ENCODE data around the gene UBE2C.

UBE2C gene

DNA sequence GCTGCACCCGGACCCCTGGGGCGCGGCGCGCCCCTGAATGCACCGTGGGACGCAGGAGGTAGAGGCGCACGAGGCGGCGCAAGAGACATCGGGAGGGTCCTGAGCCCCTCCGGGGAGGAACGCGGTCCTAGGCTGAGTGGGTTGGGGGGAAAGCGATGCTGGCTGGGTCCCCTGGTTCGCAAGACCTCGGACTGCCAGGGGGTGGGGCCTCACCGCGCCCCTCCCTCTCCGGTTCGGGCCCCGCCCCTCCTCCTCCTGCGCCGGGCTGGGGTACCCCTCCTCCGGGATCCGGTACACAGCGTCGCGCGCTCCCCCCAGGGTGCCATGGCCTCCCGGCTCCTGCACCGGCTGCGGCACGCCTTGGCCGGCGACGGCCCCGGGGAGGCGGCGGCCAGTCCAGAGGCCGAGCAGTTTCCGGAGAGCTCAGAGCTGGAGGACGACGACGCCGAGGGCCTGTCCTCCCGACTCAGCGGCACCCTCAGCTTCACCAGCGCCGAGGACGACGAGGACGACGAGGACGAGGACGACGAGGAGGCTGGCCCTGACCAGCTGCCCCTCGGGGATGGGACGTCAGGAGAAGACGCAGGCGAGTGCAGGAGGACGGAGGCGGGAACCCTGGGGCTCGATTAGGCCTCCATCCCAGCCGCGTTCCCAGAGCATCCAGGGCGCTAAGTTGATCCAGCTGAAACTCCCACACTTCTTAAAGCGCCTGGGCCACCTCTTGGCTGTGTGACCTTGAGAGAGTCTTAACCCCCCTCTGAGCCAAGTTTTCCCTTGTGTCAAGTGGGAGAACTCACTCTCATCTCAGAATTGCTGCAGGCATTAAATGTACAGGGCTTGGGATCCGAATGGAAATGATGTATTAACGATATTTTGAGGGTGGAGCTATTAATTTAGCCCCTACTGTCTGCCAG, 21.7 kb downstream of the UBE2C start:
- peak; percentile 61 for DNase-seq

DNA sequence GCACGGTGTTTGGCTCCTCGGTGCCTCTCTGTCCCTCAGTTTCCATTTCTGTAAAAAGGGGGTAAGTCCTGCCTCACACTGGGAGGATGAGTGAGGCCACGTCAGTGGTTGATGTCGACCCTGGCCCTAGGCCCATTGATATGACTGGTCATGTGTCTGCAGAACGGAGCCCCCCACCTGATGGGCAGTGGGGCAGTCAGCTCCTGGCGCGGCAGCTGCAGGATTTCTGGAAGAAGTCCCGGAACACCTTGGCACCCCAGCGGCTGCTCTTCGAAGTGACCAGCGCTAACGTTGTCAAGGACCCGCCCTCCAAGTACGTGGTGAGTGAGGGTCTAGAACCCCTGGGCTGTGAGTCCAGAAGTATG, 22.3 kb downstream of the UBE2C start:
- no peak for DNase-seq

DNA sequence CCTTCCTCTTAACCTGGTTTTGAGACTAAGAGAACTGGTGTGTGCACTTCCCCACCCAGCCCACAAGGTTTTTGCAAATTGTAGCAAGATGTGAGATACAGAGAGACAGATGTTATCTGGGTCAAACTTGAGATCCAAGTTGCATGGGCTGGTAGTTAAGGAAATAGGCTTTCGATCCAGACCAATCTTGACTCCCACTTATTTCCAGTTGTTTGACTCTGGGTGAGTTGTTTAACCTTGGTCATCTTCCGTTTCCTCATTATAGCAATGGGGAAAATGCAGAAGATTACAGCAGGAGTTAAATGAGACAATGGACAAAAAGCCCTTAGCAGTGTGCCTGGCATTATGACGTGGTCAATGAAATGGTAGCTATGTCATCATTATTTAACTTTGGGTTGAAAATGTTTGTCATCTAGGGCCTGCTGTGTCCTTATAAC, 22.9 kb downstream of the UBE2C start:
- DNase-seq: no peak

DNA sequence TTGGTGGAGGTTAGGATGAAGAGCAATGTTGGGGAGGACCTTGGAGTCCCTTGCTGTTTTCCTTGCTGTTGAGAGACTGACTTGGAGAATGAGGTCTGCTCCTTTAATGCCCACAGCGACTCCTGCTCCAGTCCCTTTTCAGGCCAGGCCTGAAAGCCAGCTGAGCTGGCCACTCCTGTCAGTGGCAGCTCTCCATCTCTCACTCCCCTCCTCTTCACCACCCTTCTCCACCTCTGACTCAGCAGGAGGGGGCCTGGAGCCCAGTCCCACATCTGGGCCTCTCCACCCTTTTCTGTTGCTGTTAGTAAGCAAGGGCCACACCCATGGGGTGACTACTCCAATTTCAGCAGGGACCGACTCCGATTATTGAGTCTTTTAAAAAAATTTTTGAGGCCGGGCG, 23.4 kb downstream of the UBE2C start:
- DNase-seq: no peak

DNA sequence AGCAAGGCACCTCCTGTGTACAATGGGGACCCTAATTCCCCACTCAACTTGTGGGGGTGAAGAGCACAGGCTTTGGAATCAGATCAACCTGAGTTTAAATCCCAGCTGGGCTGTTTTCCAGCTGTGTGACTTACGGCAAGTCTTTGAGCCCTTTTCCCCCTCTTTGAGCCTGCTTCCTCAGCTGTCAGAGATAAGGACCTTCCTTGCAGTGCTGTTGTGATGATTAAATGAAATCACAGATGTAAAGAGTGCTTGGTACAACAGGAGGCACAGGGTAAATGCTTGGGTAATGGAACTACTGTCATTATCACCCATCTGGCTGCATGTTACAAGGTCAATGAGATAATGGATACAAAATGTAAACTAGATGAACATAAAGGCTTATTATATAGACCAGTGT, 24.4 kb downstream of the UBE2C start:
- no peak for DNase-seq

DNA sequence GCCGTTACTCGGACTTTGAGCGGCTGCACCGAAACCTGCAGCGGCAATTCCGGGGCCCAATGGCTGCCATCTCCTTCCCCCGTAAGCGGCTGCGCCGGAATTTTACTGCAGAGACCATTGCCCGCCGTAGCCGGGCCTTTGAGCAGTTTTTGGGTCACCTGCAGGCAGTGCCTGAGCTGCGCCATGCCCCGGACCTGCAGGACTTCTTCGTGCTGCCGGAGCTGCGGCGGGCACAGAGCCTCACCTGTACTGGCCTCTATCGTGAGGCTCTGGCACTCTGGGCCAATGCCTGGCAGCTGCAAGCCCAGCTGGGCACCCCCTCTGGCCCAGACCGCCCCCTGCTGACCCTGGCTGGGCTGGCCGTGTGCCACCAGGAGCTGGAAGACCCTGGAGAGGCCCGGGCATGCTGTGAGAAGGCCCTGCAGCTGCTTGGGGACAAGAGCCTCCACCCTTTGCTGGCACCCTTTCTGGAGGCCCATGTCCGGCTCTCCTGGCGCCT, 28.3 kb downstream of the UBE2C start:
- no peak for DNase-seq

DNA sequence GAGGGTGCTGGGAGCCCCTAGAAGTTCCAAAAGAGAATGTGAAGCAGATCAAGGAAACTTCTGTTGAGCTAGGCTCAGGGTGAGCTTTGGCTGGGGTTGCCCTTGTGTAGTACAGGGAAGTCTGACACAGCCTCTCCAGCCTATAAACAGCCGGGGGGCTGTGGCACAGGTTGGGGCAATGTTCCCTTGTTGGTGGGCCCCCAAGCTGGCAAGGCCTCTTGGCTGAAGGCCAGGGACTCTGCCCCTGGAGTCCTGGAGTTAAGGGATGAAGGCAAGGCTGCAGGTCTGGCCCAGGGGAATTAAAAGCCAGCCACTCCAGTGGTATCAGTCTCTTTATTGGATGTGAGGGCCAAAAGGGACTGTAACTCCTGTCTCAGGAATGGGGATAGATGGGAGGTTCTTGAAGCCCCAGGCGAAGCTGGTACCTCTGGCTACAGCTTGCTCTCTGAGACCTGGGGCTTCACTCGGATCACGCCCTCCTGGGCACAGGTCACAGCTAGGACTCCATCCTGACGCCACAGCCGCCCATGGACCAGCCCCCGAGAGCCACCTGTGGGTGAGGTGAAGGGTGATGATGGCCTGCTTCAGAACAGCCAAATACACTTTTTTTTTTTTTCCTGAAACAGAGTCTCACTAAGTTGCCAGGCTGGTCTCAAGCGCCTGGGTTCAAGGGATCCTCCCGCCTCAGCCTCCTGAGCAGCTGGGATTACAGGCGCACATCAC, 29.1 kb downstream of the UBE2C start:
- DNase-seq: no peak

DNA sequence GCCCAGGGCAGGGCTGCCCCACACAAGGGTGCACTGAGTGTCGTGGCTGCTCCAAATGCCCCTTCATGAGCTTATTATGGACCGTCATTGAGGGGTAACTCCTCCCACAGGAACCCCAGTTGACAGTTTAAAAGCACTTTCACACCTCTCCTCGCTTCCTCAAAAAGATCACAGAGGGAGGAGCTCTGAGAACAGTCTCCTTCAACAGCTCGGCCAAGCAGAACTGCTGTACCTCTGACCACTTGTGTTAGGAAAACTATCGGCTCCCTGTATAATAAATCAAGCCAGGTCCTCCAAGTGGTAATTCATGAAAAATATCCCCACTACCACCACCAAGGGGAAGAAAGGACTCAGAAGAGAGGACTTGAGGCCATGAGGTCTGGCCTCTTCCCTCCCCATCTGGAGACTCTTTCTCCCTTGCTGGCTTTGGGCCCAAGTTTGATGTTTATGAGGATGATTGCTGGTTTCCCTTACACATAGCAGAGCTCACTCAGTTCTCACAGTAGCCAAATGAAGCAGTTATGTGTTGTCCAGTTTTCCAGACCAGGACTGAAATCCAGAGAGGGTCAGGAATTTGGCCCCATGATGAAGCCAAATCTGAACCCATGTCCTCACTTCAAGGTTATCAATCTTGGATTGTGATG, 29.8 kb downstream of the UBE2C start:
- no peak for DNase-seq

DNA sequence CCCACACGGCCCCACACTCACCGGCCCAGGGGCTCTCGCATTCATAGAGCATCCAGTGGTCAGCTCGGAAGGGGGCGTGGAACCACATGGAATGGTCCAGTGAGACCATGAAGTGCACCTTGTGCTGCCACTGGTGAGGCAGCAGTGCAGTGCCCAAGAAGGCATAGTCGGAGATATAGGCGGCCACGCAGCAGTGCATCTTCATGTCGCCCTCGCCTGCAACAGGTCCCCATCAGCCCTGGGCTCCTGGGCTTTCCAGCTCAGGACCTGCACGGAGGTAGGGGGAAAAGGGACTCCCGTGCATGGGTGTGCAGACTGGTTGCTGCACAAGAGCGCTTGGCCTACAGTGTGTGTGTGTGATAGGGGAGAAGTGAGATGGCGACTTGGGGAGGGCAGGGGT, 31.1 kb downstream of the UBE2C start:
- DNase-seq: no peak

DNA sequence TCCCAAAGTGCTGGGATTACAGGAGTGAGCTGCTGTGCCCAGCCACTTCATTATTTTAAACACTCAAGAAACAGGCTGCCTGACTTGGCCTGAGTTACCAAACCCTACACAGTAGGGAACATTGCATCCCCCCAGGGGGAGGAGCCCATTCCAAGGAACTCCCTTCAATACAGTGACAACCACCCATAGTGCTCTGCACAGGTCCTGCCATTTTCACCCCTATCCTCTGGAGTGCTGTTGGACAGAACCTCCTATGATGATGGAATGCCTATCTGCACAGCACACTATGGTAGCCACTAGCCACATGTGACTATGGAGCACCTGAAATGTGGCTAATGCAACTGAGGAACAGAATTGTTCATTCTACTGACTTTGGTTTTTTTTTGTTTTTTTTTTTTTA, 33.0 kb downstream of the UBE2C start:
- no peak for DNase-seq

DNA sequence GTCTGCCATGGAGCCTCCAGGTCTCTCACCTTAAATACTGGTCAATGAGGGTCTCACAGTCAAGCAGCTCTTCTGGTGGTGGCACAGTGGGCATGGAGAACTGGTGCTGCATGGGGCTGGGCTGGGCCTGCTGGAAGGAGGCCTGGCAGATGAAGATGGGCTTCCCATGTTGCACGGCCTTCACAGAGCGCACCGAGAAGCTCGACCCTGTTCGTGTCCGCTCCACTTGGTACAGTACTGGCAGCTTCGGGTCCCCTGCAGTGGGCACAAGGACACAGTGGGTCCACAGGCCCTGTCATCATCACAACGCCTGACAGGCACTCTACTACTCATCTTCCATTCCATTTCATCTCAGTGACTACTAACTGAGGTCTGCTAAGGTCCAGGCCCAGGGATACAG, 36.0 kb downstream of the UBE2C start:
- DNase-seq: no peak

DNA sequence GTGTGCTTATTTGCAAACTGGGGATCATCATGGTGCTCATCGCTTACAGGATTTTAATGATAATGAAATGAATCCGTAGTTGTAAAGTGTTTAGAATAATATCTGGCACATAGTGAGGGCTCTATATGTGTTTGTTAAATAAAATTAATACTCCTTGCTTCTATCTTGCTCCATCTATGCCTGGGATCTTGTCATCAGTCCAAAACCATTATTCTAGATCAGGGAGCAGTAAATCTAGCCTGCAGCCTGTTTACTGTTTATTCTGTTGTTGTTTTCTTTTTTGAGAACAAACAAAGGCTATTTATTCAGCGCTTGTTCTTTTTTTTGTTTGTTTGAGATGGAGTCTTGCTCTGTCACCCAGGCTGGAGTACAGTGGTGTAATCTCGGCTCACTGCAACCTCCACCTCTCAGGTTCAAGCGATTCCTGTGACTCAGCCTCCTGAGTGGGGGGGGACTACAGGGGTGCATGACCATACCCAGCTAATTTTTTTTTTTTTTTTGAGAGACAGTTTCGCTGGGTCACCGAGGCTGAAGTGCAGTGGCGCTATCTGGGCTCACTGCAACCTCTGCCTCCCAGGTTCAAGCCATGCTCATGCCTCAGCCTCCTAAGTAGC, 36.6 kb downstream of the UBE2C start:
- DNase-seq: no peak

DNA sequence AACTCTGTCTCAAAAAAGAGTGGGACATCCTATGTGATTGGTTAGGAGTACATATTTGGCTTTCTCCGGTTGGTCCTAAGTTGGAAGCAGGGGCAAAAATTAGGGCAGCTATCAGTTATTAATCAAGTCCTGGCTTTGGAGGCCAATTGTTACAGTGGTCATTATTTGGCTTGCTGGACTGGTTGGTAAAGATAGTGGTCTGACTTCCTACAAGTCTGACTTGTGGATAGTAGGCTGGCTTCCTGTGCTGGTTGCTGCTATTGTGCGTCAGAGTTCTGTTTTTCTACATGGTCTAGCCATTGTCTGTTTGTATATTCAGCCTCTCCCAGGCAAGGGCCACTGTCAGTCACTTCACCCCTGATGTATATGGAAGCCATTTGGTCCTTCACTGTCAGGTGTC, 37.8 kb downstream of the UBE2C start:
- no peak for DNase-seq

DNA sequence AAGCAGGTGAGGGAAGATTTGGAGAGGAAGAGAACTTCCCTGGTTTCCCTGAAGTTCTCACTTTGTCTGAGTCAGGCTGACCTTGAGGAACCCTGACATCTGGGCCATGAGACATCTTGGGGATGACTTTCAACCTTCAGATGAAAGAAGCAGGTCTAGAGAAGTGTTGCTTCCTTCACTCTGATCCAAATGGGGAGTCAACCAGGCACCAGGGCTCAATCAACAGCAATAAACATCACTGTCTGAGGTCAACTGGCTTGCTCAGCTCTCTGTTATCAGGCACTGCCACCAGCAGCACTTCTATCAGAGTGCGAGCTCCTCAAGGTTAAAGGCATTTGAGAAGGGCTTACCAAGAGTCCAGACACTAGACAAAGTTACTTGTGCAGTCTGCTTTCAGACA, 38.5 kb downstream of the UBE2C start:
- no peak for DNase-seq

DNA sequence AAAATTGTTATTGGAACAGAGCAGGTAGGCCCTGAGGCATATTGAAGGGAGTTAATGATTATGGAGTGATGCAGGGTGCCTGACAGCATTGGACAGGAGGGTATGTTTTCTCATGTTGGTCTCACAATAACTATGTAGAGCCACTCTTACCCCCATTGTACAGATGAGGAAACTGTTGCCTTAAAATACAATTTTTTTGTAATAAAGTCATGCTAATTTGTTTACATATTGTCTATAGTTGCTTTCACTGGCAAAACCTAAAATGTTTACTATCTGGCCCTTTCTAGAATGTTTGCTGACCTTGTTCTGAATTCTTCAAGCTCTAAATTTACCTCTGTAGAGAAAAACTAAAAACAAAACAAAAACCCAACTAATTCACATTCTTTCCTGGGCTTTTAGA, 39.1 kb downstream of the UBE2C start:
- no peak for DNase-seq

DNA sequence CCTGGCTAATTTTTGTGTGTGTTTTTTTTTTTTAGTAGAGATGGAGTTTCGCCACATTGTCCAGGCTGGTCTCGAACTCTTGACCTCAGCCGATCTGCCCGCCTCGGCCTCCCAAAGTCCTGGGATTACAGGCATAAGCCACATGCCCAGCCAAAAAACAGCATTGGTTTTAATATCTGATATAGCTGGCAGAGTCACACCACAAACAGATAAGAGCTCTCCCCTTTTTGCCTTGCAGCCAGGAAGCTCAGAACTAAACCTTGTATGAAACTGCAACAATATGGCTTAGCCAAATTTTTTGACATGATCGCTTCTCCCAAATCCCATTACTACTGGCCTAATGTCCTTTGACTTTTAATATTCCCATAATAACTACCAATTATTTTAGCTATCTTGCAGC, 39.9 kb downstream of the UBE2C start:
- no peak for DNase-seq

DNA sequence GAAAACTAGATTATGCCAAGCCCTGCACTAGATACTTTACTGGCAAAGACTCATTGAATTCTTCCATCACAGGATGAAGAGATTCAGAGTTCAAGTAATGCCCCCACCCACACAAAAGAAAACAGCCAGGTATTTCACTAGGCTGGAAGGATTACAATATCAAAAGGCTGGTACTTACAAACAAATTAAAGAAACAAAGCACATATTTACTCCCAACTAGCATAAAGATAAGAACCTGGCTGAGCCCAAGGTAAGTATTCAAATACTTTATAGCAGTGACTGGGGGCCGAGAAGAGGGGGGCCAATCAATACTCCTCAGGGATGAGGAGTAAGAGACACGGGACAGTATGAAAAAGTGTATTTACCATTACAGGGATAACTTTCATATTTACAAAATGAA, 41.0 kb downstream of the UBE2C start:
- no peak for DNase-seq

DNA sequence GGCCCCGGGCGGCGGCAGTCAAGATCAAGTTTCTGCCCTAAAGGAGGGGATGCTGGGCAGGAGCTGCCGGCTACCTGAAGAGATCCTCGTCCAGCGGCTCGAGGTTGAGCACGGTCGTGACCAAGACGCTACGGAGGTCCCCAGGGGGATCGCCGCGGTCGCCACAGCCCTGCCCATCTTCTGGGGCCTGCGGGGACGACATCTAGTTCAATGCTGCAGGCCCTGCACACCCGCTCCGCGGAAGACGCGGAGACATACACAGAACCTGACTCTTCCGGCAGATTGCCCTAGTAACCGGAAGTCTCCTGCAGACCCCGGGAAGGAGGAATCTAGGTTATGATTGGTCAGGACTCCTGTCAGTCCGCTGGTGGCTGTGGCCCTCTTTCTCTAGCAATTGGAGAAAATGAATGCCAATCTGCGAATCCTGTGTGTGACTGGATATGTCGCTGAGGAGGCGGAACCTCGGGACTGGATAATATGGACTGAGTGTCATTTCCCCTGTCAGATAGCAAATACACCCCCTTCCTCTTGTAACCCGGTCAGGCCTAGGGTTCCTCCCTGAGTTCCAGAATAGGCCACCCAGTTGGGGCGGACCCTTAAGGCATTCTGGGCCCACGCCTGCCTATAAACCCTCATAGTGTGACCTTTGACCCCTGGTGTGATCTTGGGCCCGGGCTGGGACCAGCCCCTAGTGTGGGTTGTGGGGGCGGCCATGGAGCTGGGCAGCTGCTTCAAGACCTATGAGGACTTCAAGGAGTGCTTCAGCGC, 44.9 kb downstream of the UBE2C start, which contains the start of the genes ACOT8 and ZSWIM3:
Gene ACOT8, minus strand, starts transcription at position 279 of the 768 bp plus-strand sequence. Its CDS starts 77 bp downstream, at position 202.
Gene ZSWIM3, plus strand, starts transcription at position 501 of the 768 bp plus-strand sequence. Its CDS starts 212 bp downstream, at position 713.
- peak; percentile 98 for DNase-seq

DNA sequence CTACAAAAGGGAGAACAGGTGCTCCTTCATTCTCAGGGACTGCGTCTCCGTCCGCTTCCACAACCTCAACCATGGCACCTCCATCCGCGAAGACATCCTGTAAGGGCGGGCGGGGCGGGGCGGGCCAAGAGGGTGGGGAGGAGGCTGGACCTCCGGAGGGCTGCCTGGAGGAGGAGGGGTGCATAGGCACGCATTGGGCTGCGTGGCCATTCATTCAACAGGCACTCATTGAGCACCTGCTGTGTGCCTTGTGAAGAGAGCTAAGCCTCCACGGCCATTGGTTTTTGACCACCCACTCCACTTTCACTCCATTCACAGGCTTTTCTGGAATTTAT, 45.4 kb downstream of the UBE2C start:
- no peak for DNase-seq

DNA sequence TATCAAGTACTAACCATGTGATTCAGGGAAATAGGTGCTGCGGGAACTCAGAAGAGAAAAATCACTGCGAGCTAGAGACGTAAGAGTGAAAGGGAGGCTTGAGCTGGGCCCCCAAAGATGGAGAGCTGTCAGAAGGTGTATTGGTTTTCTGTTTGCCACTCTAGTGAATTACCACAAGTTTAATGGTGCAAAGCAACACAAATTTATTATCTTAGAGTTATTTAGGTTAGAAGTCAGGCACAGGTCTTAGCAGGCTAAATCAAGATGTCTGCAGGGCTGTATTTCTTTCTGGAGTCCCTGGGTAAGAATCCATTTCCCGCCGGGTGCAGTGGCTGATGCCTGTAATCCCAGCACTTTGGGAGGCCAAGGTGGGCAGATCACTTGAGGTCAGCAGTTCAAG, 47.5 kb downstream of the UBE2C start:
- no peak for DNase-seq

DNA sequence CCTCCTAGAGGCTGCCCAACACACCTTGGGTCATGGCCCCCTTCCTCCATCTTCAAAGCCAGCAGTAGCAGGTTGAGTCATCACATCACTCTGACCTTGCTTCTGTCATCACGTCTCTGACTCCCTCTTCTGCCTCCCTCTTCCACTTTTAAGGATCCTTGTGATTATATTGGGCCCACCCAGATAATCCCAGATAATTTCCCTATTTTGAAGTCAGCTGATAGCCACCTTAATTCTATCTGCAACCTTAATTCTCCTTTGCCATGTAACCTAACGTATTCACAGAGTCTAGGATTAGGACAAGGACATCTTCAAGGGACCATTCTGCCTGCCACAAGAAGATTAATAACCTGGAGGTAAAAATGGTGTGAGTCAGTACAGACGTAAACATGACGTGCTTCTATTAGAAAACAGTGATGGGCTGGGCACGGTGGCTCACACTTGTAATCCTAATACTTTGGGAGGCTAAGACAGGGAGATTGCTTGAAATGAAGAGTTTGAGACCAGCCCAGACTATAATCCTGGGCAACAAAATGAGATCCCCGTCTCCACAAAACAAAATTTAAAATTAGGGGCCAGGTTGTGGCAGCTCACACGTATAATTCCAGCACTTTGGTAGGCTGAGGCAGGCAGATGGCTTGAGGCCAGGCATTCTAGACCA, 48.2 kb downstream of the UBE2C start:
- DNase-seq: no peak
